Islet of Langerhans (tissue), 1 donor: ENCODE results near the gene NUMA1.

Source experiments
- FAIRE-seq: peaks from one replicate; lab custom pipeline; 2011; peaks lifted over from hg19 to GRCh38; lab: Jason Lieb, UNC

NUMA1 gene, protein sequence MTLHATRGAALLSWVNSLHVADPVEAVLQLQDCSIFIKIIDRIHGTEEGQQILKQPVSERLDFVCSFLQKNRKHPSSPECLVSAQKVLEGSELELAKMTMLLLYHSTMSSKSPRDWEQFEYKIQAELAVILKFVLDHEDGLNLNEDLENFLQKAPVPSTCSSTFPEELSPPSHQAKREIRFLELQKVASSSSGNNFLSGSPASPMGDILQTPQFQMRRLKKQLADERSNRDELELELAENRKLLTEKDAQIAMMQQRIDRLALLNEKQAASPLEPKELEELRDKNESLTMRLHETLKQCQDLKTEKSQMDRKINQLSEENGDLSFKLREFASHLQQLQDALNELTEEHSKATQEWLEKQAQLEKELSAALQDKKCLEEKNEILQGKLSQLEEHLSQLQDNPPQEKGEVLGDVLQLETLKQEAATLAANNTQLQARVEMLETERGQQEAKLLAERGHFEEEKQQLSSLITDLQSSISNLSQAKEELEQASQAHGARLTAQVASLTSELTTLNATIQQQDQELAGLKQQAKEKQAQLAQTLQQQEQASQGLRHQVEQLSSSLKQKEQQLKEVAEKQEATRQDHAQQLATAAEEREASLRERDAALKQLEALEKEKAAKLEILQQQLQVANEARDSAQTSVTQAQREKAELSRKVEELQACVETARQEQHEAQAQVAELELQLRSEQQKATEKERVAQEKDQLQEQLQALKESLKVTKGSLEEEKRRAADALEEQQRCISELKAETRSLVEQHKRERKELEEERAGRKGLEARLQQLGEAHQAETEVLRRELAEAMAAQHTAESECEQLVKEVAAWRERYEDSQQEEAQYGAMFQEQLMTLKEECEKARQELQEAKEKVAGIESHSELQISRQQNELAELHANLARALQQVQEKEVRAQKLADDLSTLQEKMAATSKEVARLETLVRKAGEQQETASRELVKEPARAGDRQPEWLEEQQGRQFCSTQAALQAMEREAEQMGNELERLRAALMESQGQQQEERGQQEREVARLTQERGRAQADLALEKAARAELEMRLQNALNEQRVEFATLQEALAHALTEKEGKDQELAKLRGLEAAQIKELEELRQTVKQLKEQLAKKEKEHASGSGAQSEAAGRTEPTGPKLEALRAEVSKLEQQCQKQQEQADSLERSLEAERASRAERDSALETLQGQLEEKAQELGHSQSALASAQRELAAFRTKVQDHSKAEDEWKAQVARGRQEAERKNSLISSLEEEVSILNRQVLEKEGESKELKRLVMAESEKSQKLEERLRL (N-terminal part only)

DNA sequence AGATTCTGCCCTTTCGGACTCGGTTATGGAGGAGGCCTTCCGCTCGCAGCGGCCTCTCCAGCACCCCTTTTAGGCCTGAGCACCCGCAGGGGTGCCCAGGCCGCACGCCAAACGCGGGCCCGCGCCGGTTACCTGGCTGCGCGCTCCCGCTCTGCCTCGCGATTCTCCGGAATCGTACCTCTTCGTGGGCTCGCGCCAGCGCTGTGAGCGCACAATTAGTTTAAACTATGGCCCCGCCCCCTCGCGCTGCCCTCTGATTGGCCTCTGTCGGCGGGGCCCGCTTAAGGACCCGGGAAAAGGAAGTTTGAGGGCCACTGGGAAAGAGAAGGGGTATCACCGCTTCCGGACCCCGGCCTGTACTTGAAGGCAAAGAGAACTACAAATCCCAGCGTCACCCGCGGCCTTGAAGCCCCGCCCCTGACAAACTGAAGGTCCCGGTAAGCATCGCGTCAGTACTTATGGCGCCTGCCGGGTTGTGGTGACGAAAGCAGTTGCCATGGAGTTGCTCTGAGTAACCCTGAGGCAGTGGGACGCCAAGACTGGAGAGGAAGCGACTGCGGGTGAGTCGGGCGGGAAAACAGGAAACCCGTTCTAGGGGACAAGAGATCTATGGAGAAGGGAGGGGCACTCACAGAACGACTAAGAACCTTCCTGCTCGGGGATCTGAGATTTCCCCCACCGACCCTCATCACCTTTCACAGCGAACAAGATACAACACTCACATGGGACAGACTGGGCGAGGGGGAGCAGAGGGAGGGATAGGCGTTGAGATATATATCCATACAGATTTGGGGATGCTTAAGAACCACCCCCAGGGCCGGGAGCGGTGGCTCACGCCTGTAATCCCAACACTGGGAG is at the start of gene NUMA1, which contains the start of gene LRRC51:
Gene NUMA1 (minus strand): TSS at position 217 of the 858 bp plus-strand sequence. CDS start 44,599 bp downstream, outside the sequence.
Gene LRRC51 (plus strand): TSS at position 525 of the 858 bp plus-strand sequence. CDS start 8,234 bp downstream, outside the sequence.
- FAIRE-seq: peak; percentile 82

DNA sequence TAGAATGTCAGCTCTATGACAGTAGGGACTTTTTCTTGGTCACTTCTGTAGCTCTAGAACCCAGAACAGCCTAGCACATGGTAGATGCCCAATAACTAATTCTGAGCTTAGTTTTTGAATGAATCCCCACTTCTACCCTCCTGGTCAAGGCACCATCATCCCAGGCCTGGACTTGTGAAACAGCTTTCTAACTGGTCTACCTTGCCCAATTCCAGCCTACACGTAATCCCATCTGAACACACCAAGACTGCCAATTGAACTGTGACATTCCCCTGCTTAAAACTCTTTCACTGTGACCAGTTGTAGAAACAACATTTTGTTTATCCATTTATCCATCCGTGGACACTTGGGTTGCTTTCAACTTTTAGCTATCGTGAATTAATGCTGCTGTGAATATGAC is 49.0 kb upstream of the NUMA1 start:
- FAIRE-seq: no peak

DNA sequence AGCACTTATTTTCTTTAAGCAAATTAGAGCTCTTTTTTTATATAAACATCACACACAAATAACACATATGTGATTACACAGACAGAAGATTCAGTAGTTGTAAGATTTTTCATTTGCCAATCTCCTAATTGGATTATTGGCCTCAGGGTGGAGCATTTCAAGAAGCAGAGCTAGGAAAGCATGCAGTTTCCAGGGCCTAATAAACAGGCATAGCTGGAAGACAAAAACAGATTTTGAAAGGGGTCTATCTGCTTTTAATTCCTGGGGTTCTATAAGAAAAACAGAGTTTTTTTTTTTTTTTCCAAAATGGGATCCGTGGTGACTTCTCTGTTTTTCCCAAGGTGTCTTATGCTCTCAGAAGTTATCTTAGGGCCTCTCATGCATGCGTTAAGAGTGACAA is 47.6 kb upstream of the NUMA1 start:
- no peak for FAIRE-seq

DNA sequence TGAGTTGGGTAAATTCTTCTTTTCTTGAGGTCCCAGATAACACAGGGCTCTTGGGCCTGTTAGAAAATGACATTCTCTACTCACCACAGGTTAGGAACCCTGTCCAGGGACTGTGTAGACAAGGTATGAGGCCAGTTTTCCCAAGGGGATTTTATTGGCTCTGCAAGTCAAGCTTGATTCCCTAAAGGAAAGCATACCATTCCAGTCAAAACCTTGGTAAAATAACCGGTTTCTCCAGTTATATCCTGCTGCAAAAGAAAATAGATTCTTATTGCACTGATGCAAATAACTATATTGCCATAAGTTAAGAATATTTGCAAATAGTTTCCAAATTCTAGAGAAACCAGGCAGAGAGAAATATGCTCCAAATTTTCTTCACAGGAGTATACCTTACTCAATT is 45.6 kb upstream of the NUMA1 start:
- no peak for FAIRE-seq

DNA sequence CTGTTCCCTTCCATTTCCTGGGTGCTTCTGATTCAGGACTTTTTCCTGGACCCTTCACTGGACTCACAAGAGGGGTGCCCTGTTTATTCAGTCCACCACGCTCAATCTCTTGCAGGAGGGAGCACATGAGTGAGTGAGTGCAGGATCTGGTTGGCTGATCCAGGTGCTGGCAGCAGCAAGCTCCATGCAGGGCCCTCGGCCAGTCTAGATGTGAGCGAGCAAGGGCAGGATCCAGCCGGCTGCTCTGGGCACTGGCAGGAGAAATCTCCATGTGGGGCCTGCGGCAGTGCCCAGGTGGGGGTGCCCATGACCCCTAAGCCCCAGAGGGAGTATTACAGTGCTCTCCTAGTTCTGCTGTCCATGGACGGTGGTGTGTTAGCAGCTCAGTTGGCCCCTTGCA is 43.7 kb upstream of the NUMA1 start:
- no peak for FAIRE-seq

DNA sequence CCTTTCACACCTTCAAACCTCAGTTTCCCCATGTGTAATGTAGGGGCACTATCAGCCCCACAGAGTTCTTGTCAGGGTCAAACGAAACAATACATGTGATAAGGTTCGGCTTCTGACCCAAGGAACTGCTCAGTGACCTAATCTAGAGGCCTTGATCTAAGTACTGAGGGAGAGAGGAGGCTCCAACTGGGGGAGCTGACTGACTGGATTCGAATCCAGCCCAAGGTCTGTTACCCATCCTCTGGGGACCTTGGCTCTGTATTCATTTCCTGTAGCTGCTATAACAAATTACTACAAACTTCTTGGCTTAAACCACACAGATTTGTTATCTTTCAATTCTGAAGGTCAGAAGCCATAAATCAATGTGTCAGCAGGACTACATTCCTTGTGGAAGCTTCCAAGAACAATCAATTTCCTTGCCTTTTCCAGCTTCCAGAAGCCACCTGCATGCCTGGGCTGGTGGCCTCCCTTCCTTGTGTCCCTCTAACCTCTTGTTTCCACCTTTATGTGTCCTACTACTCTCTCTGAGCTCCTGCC is 42.8 kb upstream of the NUMA1 start:
- no peak for FAIRE-seq

DNA sequence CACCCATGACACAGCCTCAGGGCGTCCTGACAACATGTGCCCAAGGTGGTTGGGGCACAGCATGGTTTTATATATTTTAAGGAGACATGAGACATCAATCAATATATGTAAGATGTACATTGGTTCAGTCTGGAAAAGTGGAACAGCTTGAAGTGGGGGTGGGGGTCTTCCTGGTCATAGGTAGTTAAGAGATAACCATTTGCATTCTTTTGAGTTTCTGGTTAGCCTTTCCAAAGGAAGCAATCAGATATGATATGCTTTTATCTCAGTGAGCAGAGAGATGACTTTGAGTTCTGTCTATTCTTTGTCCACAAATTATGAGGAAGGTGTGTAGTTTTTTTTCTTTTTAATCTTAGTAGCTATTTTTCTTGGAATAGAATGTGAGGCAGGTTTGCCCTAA is 42.3 kb upstream of the NUMA1 start:
- FAIRE-seq: no peak

DNA sequence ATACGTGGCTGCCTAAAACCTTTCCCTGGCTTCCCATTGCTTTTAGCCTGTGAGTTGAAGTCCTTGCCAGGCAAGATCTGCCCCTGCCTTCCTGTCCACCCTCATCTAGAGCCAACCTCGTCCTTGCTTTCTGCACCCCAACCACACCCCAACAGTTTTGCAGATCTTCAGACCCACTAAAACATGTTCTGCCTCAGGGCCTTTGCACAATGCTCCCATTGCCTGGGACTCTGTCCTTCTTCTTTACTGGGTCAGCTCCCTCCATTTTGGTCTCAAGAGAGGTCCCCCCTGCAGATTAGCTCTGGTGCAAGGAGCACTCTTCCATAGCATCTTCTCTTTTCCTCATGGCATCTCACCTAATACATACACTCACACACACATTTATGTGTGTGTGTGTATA is 40.6 kb upstream of the NUMA1 start:
- FAIRE-seq: no peak

DNA sequence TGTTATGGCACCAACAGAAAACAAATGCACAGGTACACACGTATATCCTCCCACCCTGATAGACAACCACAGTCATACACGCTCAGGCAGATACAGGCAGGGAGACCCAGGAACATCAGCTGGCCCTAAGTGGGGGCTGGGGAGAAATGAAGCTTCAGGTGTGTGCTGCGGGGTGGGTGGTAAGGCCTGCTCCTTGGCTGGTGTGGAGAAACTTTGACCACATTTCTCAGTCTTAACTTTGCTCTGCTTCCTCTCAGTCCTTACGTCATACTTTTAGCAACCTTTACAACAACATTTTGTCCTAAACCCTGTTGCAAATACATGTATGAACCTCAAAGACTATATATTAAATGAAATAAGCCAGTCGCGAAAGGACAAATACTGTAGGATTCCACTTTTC is 38.9 kb upstream of the NUMA1 start:
- FAIRE-seq: no peak

- no peak for FAIRE-seq
These were observed 35.8 kb upstream of the NUMA1 start for GRCh38 chr11:72116019-72116755.

DNA sequence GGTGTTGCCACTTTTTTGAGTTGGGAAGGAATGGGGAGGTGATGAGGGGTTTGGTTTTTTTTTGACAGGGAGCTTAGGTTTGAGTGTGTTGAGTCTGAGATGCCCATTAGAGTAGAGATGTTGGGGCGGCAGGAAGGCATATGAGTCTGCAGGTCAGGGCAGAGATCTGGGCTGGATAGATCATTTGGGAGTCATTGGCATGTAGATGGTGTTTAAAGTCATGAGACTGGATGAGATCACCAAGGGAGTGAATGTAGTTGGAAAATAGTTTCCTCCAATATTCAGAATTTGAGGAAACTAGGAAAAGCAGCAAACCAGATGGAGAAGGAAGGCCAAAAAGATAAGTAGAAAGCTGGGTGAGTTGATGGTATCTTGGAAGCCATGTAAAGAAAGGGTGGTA is 34.2 kb upstream of the NUMA1 start:
- no peak for FAIRE-seq

DNA sequence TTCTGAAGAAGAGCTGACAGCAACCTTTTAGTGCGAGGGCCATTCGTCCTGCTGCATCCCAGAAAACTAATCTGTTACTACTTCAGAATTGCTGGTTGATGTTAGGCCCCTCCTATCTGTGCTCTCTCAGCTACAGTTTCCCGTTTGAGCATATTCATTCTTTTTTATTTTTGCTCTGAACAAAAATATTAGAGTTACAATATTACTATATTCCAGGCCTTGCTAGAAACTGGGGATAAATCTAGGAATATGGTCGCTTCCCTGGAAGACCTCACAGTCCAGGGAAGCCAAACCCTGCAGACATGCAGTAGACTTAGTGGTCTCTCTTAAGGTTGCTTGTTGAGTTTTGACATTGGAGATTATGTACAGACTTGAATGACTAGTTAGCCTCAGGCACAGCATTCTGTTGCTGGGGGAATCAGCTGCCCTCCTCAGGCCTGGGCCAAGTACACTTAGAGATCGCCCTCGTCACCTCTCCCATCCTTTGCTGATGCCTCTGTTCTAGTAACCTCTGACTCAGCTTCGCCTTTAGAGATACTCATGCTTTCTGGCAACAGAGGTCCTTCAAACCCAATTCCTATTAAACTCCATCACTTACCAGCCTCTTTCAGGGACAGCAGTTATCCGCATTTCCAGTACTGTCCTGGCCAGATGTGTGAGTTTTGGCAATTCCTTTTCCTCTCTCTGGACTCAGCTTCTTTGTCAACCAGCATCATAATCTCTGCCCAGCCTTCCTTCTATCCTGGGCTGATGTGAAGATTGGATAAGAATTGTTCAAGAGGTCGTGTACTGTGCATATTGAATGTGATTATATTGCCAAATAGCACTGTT is 32.9 kb upstream of the NUMA1 start:
- FAIRE-seq: peak; percentile 21

DNA sequence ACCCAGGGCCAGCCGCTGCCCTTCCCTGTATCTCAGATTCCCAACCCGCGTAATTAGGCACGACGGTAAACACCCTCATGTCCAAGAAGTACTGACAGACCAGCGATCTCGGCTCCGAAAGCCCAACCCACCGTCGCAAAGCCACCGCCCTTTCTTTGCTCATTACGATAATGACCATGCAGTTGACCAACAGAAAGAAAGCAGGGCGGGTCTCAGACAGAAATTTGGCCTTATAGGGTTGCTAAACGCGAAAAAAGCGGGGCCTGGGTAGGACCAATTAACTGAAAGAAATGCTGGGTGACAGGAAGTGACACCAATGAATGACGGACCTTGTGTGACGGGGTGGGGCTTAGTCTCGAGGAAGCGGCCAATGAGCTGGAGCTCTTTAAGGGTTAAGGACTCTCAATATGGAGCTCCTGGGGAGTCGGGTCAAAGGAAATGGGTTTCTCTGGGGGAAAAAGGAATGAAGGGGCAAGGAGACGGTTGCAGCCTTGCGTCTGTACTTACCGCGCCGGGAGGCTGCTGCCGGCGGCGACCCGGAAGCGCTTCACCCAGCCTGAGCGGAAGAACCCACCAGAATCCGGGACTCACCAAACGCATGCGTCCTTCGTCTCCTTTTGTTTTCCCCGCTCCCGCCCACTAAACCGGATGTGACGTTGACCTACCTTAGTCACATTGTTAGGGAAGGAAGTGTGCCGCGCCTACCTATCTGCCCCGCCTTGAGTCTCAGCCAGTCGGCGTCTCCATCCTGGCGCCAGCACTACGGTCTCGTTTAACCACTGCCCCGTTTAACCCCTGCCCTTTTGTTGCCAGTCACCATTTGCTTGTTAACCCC is 32.0 kb upstream of the NUMA1 start, which contains the start of gene ANAPC15:
Gene ANAPC15 (minus strand): TSS at position 553 of the 835 bp plus-strand sequence. CDS start 1,419 bp downstream, outside the sequence.
- peak; percentile 94 for FAIRE-seq

- no peak for FAIRE-seq
These were observed 31.2 kb upstream of the NUMA1 start for GRCh38 chr11:72111300-72112142.

DNA sequence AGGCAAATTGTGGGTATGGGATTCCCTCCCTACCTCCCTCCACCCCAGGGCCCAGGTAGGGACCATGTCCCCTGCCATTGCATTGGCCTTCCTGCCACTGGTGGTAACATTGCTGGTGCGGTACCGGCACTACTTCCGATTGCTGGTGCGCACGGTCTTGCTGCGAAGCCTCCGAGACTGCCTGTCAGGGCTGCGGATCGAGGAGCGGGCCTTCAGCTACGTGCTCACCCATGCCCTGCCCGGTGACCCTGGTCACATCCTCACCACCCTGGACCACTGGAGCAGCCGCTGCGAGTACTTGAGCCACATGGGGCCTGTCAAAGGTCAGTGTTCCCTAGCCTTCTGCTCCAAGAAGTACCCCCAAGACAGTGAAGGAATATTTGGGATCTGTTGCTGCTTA is 25.5 kb upstream of the NUMA1 start, which contains the start of gene TOMT:
Gene TOMT (plus strand): TSS at position 37 of the 400 bp plus-strand sequence. CDS start 28 bp downstream, at position 65.
- no peak for FAIRE-seq

- no peak for FAIRE-seq
These were observed 23.4 kb upstream of the NUMA1 start for GRCh38 chr11:72103754-72104167.
